Neural progenitor cell (in vitro differentiated cells): ENCODE data around the gene PLEKHA7. TPM values are rescaled to one million over a fixed set of nuclear protein-coding genes. Genes with fewer than 3 reads are reported as not detected.
A peak's percentile ranks its signal among the peaks of the same experiment; 100 is the strongest.

ENCODE experiments used
- DNase-seq: peaks from one replicate; pipeline ENCODE4 v3.0.0-alpha.2; 2016; ENCODE audit warnings: low spot score
- H2AFZ ChIP-seq: fragments of 200-600 bp; sonication (generic); replicated peaks from 2 replicates; pipeline ENCODE4 v1.6.1; 2016; ENCODE audit warnings: antibody characterized with exemption
- H3F3A ChIP-seq: fragments of 200-600 bp; sonication (generic); 2 replicates; pipeline ENCODE4 v1.6.1; 2016; ENCODE audit warnings: antibody characterized with exemption, low read depth
- H3K27ac ChIP-seq: fragments of 200-600 bp; sonication (generic); 2 replicates; pipeline ENCODE4 v1.5.1; 2016; ENCODE audit warnings: mild to moderate bottlenecking
- H3K27me3 ChIP-seq: fragments of 200-600 bp; sonication (generic); 2 replicates; pipeline ENCODE4 v1.6.1; 2016; ENCODE audit warnings: mild to moderate bottlenecking, moderate library complexity
- H3K36me3 ChIP-seq: fragments of 200-600 bp; sonication (generic); 2 replicates; pipeline ENCODE4 v1.5.1; 2016
- H3K4me1 ChIP-seq: fragments of 200-600 bp; sonication (generic); 2 replicates; pipeline ENCODE4 v1.6.1; 2016; ENCODE audit warnings: mixed run types
- H3K4me2 ChIP-seq: fragments of 200-600 bp; sonication (generic); 2 replicates; pipeline ENCODE4 v1.6.1; 2016
- H3K4me3 ChIP-seq: fragments of 200-600 bp; sonication (generic); 2 replicates; pipeline ENCODE4 v1.5.1; 2016
- H3K79me2 ChIP-seq: fragments of 200-600 bp; sonication (generic); 2 replicates; pipeline ENCODE4 v1.6.1; 2016; ENCODE audit warnings: low read depth
- H3K9ac ChIP-seq: fragments of 200-600 bp; sonication (generic); 2 replicates; pipeline ENCODE4 v1.6.1; 2016
- H3K9me3 ChIP-seq: fragments of 200-600 bp; sonication (generic); 2 replicates; pipeline ENCODE4 v1.5.1; 2016; ENCODE audit warnings: low read depth
- H4K20me1 ChIP-seq: fragments of 200-600 bp; sonication (generic); 2 replicates; pipeline ENCODE4 v1.6.1; 2016; ENCODE audit warnings: low read depth
- H3K27ac Mint-ChIP-seq: 3 replicates; pipeline ENCODE4 v1.8.0; 2021; ENCODE audit warnings: mixed read lengths
- H3K27me3 Mint-ChIP-seq: 2 replicates; pipeline ENCODE4 v1.8.0; 2022; ENCODE audit warnings: low read depth, mild to moderate bottlenecking, inconsistent platforms, moderate library complexity, mixed read lengths; ENCODE audit not compliant: insufficient read depth
- H3K36me3 Mint-ChIP-seq: 3 replicates; pipeline ENCODE4 v1.8.0; 2021; ENCODE audit warnings: mixed read lengths
- H3K4me1 Mint-ChIP-seq: 3 replicates; pipeline ENCODE4 v1.8.0; 2021; ENCODE audit warnings: mixed read lengths
- H3K4me3 Mint-ChIP-seq: 3 replicates; pipeline ENCODE4 v1.8.0; 2021; ENCODE audit warnings: mild to moderate bottlenecking, moderate library complexity, mixed read lengths
- H3K9me3 Mint-ChIP-seq: 3 replicates; pipeline ENCODE4 v1.8.0; 2020; ENCODE audit warnings: mixed read lengths
- CTCF ChIP-seq: fragments of 200-600 bp; sonication (generic); IDR thresholded peaks from 2 replicates; pipeline ENCODE4 v1.5.1; 2017; ENCODE audit warnings: antibody characterized with exemption, mild to moderate bottlenecking
- EZH2 ChIP-seq: fragments of 200-600 bp; sonication (generic); IDR thresholded peaks from 2 replicates; pipeline ENCODE4 v1.6.1; 2017; ENCODE audit warnings: antibody characterized with exemption, mild to moderate bottlenecking, moderate library complexity
- EZH2phosphoT487 ChIP-seq: fragments of 200-600 bp; sonication (generic); IDR thresholded peaks from 2 replicates; pipeline ENCODE4 v1.6.1; 2017; ENCODE audit warnings: antibody characterized with exemption
- total RNA-seq: library from RNA; depleted of rRNA; stranded (reverse); fragments of >200 nt; gene quantifications from 2 replicates; pipeline ENCODE4 v1.2.3, GENCODE V29; 2015; ENCODE audit warnings: low replicate concordance

PLEKHA7 gene
- total RNA-seq, 1 donor from 2014 or later: 20.3 TPM

- Histone ChIP-seq H3F3A (peaks cover 14% of the 10 kb centered on the region), H2AFZ (no peak overlapping the region), H3K36me3 (no peaks in the 10 kb centered on the region), H3K4me1 (peaks cover 20% of the 10 kb centered on the region), H3K4me3 (no peak overlapping the region), H4K20me1 (no peaks in the 10 kb centered on the region), H3K27me3 (no peaks in the 10 kb centered on the region), H3K9ac (no peak overlapping the region), H3K27ac (no peak overlapping the region), H3K9me3 (no peaks in the 10 kb centered on the region), H3K79me2 (peaks cover 3% of the 10 kb centered on the region), H3K4me2 (no peak overlapping the region)
- Mint-ChIP-seq H3K9me3 (peaks cover under 1% of the 10 kb centered on the region), H3K27ac (no peak overlapping the region), H3K4me1 (peaks cover 9% of the 10 kb centered on the region), H3K4me3 (no peak overlapping the region), H3K27me3 (peaks cover 5% of the 10 kb centered on the region), H3K36me3 (no peaks in the 10 kb centered on the region)
- DNase-seq: no peak
- no peak for TF ChIP-seq EZH2
- no peak for TF ChIP-seq CTCF
- TF ChIP-seq EZH2phosphoT487: no peak
These were observed 131.0 kb downstream of the PLEKHA7 start for GRCh38 chr11:16883174-16883573.

GRCh38 chr11:16881766-16882165 lies 132.4 kb downstream of the PLEKHA7 start:
- H3K9me3 ChIP-seq: no peaks in the 10 kb centered on the region
- H3K27me3 ChIP-seq: no peaks in the 10 kb centered on the region
- Mint-ChIP-seq H3K36me3 (no peaks in the 10 kb centered on the region), H3K4me1 (peaks cover 9% of the 10 kb centered on the region), H3K27ac (no peak overlapping the region), H3K4me3 (no peak overlapping the region), H3K27me3 (peaks cover 7% of the 10 kb centered on the region), H3K9me3 (no peaks in the 10 kb centered on the region)
- H2AFZ ChIP-seq: no peak overlapping the region
- no peak overlapping the region for H3K4me3 ChIP-seq
- H3K9ac ChIP-seq: no peak overlapping the region
- H3K4me2 ChIP-seq: no peak overlapping the region
- H3K27ac ChIP-seq: peak overlapping the region; percentile 26
- peaks cover 29% of the 10 kb centered on the region for H3K4me1 ChIP-seq
- no peaks in the 10 kb centered on the region for H3K36me3 ChIP-seq
- no peaks in the 10 kb centered on the region for H4K20me1 ChIP-seq
- TF ChIP-seq EZH2phosphoT487 (no peak), EZH2 (no peak), CTCF (no peak)
- DNase-seq: no peak
- peaks cover 3% of the 10 kb centered on the region for H3K79me2 ChIP-seq
- H3F3A ChIP-seq: peaks cover 14% of the 10 kb centered on the region

- Mint-ChIP-seq H3K4me1 (peaks cover 9% of the 10 kb centered on the region), H3K36me3 (no peaks in the 10 kb centered on the region), H3K27ac (no peak overlapping the region), H3K4me3 (no peak overlapping the region), H3K27me3 (peaks cover 5% of the 10 kb centered on the region), H3K9me3 (no peaks in the 10 kb centered on the region)
- Histone ChIP-seq H3K4me3 (no peak overlapping the region), H3K9me3 (no peaks in the 10 kb centered on the region), H3K4me1 (peaks cover 34% of the 10 kb centered on the region), H3K9ac (no peak overlapping the region), H3K27ac (peak overlapping the region; percentile 26), H3K36me3 (no peaks in the 10 kb centered on the region), H4K20me1 (no peaks in the 10 kb centered on the region), H3K79me2 (peaks cover 3% of the 10 kb centered on the region), H3K27me3 (no peaks in the 10 kb centered on the region), H2AFZ (no peak overlapping the region), H3K4me2 (no peak overlapping the region), H3F3A (peaks cover 14% of the 10 kb centered on the region)
- TF ChIP-seq CTCF (peak; percentile 41), EZH2 (no peak), EZH2phosphoT487 (no peak)
- DNase-seq: peak; percentile 62
These were observed 133.0 kb downstream of the PLEKHA7 start for GRCh38 chr11:16881074-16881709.
